Neural cell (in vitro differentiated cells): ENCODE measurements around the gene SAPCD1.
"Not testable (repeated sequence)": the region's sequence is repeated elsewhere in the genome, so short reads cannot be mapped to it uniquely, and the experiment has no call there.

Experiments used
- CTCF ChIP-seq: fragments of 450-650 bp; IDR thresholded peaks from 2 replicates; pipeline ENCODE4 v1.5.1; 2014; ENCODE audit warnings: antibody characterized with exemption, mild to moderate bottlenecking, moderate library complexity; ENCODE audit not compliant: poor library complexity, severe bottlenecking
- EP300 ChIP-seq: fragments of 450-650 bp; conservative IDR thresholded peaks from 2 replicates; pipeline ENCODE4 v1.6.1; 2014; ENCODE audit warnings: antibody characterized with exemption, mild to moderate bottlenecking, moderate library complexity; ENCODE audit not compliant: poor library complexity, severe bottlenecking
- EZH2 ChIP-seq: fragments of 200-600, 300-800 bp; shearing (Covaris generic), sonication (generic); IDR thresholded peaks from 2 replicates; pipeline ENCODE4 v1.6.1; 2014; ENCODE audit warnings: antibody characterized with exemption, low read length, borderline replicate concordance, mild to moderate bottlenecking; ENCODE audit not compliant: insufficient read depth, poor library complexity, severe bottlenecking
- POLR2AphosphoS5 ChIP-seq: IDR thresholded peaks from 2 replicates; pipeline ENCODE4 v1.6.1; 2012
- TAF1 ChIP-seq: IDR thresholded peaks from 2 replicates; pipeline ENCODE4 v1.6.1; 2012; ENCODE audit warnings: low read depth

- TF ChIP-seq CTCF, POLR2AphosphoS5, TAF1, EZH2, EP300: not testable (repeated sequence)
Measured at GRCh38 chr6:31801031-31801927, 38.8 kb downstream of the SAPCD1 start.
